Measurements from ENCODE around the gene PACSIN3.

DNA sequence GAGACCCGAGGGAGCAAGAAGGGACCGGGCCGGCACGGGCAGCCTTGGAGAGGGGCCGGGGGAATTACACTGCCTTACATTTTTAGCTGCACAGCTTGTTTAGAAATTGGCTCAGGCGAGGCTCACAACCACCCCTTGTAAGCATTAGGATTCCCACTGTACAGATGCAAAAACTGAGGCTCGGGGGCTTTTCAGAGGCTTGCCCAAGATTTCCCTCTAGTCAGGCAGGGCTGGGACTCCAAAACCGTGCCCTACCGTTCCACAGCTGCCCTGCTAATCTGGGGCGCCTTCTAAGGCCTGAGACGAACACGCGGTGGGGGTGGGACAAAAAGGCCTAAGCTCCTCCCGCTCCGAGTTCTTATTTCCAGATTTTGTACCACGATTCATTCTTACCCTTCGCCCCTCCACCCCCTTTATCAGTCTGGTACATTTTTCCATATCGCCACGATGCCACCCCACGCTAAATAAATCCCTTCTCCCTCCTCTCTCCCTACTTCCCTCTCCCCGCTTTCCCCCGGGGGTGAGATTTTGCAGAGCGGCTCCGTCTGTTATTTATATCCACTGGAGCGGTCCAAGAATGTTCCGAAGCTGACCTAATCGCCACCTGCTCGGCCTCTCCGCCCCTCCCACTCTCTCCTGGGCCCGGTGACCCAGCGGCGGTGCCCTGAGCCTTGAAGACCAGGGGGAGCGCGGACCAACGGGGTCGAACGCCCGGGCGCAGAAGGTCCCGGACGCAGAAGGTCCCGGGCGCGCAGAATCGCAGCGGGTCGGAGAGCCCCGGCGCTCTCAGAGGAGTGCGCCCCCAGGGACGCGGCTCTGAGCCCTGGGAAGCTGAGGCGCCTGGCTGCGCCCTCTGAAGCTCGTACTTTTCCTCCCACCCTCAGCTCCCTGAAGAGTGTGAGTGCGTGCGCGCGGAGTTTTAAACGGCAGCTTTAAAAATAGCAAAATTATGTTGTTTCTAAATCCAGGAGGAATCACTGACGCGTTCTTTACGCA lies 764 bp upstream of the PACSIN3 start:
- TF ChIP-seq, protein P1, sequence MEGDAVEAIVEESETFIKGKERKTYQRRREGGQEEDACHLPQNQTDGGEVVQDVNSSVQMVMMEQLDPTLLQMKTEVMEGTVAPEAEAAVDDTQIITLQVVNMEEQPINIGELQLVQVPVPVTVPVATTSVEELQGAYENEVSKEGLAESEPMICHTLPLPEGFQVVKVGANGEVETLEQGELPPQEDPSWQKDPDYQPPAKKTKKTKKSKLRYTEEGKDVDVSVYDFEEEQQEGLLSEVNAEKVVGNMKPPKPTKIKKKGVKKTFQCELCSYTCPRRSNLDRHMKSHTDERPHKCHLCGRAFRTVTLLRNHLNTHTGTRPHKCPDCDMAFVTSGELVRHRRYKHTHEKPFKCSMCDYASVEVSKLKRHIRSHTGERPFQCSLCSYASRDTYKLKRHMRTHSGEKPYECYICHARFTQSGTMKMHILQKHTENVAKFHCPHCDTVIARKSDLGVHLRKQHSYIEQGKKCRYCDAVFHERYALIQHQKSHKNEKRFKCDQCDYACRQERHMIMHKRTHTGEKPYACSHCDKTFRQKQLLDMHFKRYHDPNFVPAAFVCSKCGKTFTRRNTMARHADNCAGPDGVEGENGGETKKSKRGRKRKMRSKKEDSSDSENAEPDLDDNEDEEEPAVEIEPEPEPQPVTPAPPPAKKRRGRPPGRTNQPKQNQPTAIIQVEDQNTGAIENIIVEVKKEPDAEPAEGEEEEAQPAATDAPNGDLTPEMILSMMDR (IDR thresholded peaks at IDR 0.05) = peak in 2 of 7 experiments; percentile 9 to 22
- TF ChIP-seq POLR2A (IDR thresholded peaks at IDR 0.05) = peak; percentile 34 to 57 (median 57)
